Islet precursor cell (in vitro differentiated cells): ENCODE measurements around the gene RTBDN.

Experiments
- DNase-seq: peaks from one replicate; pipeline ENCODE4 v3.0.0-alpha.2; 2018

RTBDN gene

GRCh38 chr19:12791345-12792050 lies 42.9 kb downstream of the RTBDN start, which contains the start of gene JUNB:
TSS of gene JUNB (plus strand) at chr19:12791486. CDS start at chr19:12791772, 286 bp downstream.
- DNase-seq, result peak; percentile 97

GRCh38 chr19:12790628-12791344 lies 43.6 kb downstream of the RTBDN start:
- DNase-seq, result no peak

GRCh38 chr19:12789904-12790619 lies 44.3 kb downstream of the RTBDN start:
- peak; percentile 96 for DNase-seq

- DNase-seq, result peak; percentile 63
These were observed 45.1 kb downstream of the RTBDN start for GRCh38 chr19:12789098-12789903.

DNA sequence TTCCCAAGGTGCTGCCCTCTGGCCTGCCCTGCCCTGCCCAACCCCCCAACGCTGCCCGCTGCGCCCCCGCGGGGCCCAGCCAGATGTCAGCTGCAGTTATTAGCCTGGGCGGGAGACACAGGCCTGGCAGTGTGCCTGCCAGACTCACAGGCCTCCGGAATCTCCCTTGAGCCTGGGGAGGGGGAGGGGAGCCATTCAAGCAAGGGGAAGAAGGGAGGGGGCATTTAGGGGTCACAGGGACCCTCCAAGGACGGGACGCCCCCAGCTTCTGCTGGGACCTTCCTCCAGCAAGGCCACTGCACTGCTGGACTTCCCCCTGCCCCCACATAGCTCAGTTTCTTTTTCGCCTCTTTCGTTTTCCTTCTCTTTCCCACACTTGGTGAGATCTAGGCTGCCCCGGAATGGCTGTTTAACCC lies 45.7 kb downstream of the RTBDN start:
- peak; percentile 89 for DNase-seq

DNA sequence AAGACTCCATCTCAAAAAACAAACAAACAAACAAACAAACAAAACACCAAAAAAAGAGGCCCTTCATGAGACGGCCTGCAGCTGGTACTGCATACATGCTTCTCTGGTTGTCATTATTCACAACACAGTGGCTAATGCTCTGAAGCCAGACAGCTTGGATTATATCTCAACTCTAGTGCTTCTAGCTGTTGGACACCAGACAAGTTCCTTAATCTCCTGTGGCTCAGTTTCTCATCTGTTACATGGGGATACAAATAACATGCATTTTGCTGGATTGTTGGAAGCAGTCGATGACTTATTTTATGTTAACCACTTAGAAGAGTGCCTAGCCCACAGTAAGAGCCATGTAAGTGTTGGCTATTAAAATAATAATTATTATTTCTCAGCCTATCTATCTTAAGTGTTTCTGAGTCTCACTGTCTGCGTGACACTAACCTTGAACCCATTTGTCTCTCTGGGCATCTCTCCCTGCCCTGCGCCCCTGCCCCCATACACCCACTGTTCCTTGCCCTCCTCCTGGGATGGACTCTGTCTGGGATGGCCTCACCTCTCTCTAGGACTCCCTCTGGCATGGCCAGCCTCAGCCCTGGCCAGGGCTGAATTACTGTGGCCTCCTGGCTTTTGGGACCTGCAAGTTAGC lies 46.2 kb downstream of the RTBDN start:
- no peak for DNase-seq

DNA sequence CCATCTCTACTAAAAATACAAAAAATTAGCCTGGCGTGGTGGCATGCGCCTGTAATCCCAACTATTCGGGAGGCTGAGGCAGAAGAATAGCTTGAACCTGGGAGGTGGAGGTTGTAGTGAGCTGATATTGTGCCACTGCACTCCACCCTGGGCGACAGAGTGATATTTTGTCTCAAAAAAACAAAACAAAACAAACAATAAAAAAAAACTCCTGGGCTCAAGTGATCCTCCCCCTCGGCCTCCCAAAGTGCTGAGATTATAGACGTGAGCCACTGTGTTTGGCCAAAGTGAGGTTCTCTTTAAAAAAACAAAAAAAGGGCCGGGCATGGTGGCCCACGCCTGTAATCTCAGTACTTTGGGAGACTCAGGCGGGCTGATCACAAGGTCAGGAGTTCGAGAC lies 46.9 kb downstream of the RTBDN start:
- no peak for DNase-seq

- DNase-seq, result no peak
These were observed 47.4 kb downstream of the RTBDN start for GRCh38 chr19:12786952-12787351.

DNA sequence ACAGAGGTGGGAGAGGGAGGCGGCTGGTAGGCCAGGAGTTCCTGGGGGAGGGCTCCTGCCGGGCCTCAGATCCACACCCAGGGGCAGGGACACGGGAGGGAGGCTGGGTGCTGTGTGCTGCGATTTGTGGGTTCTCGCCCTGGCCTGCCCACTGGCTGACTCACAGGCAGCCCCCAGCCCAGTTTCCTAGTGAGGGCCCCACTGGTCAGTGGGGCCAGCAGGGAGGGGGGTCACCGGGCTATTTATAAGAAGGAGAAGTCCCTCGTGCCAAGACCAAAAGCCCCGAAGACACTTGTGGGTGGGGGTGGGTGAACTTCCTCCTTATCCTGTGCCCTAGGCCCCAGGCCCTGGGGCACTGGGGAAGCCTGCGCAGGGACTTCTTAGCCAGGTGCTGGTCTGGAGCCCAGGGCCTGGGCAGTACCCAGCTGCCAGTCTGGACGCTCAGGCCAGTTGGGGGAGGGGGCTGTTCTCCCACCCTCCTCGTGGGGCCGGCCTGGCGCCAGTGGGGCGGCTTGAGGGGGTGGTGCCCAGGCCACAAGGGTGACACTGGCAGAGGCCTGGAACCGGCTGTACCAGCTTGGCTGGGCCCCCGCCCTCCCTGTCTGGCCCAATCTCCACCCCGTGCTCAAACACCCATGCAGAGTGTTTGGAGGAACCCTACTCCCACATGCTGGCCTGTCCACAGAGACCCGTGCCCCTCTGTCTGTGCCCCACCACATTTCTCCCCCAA lies 48.1 kb downstream of the RTBDN start:
- DNase-seq, result no peak

- no peak for DNase-seq
These were observed 48.8 kb downstream of the RTBDN start for GRCh38 chr19:12785431-12786031.

GRCh38 chr19:12784871-12785430 lies 49.4 kb downstream of the RTBDN start:
- no peak for DNase-seq

- DNase-seq, result no peak
These were observed 49.9 kb downstream of the RTBDN start for GRCh38 chr19:12784394-12784870.

DNA sequence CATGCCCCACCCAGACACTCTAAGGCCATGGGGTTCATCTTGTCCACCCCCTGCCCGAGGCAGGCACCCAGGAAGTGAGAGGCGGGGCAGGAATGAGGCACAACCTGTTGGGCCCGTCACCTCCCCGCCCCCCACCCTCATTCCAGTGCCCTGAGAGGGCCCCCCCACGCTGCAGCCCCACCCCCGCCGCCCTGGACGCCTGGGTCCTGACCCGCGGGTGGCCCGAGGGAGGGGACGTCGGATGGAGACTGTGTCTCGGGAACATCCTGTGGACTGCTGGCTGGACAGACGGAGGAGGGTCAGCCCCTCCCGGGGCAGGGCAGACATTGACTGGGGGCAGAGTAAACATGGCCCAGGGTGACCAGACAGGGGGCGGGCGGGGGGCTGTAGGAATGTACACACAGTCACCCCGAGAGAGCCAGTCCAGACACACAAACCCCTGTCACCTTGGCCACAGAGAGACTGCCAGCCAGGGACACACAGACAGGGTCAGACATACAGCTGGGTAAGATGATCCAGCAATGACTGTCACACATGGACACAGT lies 50.5 kb downstream of the RTBDN start:
- DNase-seq, result peak; percentile 89

DNA sequence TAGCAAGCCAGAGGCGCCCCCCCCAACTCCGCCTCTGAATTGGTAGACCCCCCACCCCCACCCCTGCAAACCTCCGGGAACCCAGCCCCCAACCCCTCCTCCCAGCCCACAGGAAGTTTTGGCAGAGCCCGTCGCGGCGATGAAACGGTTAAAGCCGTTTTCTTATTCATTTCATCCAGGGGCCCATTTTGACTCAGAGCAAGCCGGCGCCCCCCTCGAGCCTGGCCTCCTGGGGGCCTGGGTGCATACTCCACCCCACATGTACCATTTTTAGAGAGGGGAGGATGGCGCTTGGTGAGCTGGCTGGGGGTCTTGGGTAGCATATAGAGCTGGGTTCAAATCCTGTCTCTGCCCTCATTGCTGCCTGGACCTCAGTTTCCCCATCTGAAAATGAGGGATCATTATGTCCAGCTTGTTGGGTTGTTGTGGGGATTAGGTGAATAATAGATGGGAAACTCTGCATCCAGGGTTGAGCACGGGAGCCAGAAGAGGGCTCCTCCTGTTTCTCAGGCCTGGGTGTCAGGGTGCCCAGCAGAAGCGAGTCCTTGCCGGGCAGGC lies 51.0 kb downstream of the RTBDN start:
- no peak for DNase-seq

DNA sequence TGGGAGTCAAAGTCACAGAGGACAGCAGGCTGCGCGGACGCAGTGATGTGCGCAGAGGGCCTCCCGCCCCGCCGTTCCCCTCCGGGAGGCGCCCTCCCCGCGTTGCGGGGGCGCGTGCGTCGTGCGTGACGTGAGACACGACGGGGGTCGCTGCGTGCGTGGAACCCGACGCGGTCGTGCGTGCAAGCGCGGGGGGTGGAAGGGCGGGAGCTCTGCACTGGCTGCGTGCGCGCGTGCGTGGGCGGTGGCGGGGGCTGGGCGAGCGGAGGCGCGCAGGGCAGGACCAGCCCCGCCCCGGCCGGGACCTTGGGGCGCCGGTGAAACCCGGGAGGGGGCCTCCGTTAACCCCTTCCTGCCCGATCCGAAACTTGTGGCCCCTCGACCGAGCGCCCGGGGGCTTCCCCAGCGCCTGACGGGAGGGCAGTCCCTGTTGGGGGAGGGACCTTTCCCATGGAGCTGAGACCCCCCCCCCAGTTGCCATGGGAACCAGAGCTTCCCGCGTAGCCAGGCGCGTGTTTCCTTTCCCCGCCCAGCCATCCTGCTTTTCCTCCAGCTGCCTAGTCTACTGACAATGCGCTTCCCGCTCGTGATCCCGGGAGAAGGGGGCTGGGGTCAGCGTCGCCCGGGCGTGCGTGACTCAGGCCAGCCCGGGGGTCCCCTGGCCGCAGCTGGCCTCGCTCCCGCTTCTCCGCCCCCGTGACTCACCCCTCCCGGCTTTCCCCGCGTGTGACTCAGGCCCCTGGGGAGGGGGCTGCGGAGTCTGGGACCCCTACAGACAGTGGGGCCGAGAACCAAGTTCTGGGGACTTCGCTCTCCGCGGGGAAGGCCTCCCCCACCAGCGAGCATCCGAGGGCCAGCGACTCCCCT lies 51.7 kb downstream of the RTBDN start:
- peak; percentile 95 for DNase-seq

DNA sequence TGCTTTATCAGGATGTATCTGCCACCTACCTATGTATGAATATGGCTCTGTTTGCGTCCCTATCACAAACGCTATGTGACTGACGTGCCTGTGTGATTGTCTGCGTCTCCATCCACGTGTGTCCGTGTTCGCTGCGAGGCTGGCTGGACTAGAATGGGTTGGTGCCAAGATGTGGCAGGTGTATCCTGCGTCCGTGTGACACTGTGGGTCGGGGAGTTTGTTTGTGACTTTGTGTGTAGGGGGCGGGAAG lies 52.3 kb downstream of the RTBDN start:
- no peak for DNase-seq

DNA sequence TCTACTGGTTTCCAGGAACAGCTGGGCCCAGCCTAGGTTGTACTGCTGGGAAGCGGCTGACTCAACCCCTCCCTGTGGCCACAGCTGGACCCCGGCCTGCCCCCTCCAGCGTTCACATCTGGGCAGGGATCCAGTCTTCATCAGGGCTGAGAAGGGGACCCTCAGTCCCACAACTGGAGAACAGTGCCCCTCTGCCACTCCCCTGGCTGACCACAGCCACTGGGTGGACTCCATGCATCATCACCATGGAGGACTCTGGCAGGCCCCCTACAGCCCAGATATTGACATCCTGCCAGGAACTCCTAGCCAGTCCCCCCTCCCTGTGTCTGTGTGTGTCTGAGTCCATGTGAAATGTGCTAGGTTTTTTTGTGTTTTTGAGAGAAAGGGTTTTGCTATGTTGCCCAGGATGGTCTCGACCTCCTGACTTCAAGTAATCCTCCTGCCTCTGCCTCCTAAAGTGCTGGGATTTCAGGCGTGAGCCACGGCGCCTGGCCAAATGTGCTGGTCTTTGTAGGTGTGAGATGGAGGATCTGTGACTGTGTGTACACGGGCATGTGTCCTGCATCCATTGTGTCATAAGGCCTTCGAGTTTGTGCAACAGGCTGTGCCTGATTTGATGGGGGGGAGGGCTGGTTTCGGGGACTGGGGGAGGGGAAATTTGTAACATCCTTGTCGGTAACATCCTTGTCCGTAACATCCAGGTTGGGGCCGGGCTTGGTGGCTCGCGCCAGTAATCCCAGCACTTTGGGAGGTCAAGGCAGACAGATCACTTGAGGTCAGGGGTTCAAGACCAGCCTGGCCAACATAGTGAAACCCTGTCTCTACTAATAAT lies 55.0 kb downstream of the RTBDN start:
- peak; percentile 82 for DNase-seq

- no peak for DNase-seq
These were observed 55.5 kb downstream of the RTBDN start for GRCh38 chr19:12778905-12779161.
